Peyer's patch (tissue), 4 donors: ENCODE measurements around the gene MIER2. TPM values are rescaled to one million over a fixed set of nuclear protein-coding genes. Genes with fewer than 3 reads are reported as not detected.

Source experiments
- DNase-seq, 3 donors: peaks; one replicate each; pipeline ENCODE4 v3.0.0-alpha.2; 2017 to 2019
- H3K27ac ChIP-seq, 4 donors: fragments of 200-600 bp; sonication (generic); one replicate each; pipeline ENCODE4 v1.5.1; 2016 to 2019
- H3K27me3 ChIP-seq, 2 donors: fragments of 200-600 bp; sonication (generic); one replicate each; pipeline ENCODE4 v1.5.1; 2019
- H3K36me3 ChIP-seq, 3 donors: fragments of 200-600 bp; sonication (generic); one replicate each; pipeline ENCODE4 v1.5.1; 2016 to 2019
- H3K4me1 ChIP-seq, 4 donors: fragments of 200-600 bp; sonication (generic); one replicate each; pipeline ENCODE4 v1.5.1; 2016 to 2019
- H3K4me3 ChIP-seq, 4 donors: fragments of 200-600 bp; sonication (generic); 1 replicate in 3 of 4; 2 replicates in 1 of 4; pipeline ENCODE4 v1.5.1; 2016 to 2019; ENCODE audit warnings: mild to moderate bottlenecking in 1 of 4
- H3K9me3 ChIP-seq, 4 donors: fragments of 200-600 bp; sonication (generic); one replicate each; pipeline ENCODE4 v1.5.1; 2016 to 2019; ENCODE audit warnings: mild to moderate bottlenecking in 1 of 4
- POLR2A ChIP-seq, 2 donors: fragments of 450-650 bp; IDR thresholded peaks; one replicate each; pipeline ENCODE4 v1.5.1; 2017; ENCODE audit warnings: antibody characterized with exemption in 2 of 2, mild to moderate bottlenecking in 2 of 2, moderate library complexity in 2 of 2
- total RNA-seq, 4 donors: library from RNA; depleted of rRNA; stranded (reverse); fragments of >200 nt; gene quantifications; one replicate each; pipeline ENCODE4 v1.1.0, GENCODE V29; 2016
- TF ChIP-seq, protein P1 (sequence below), 6 experiments: fragments of 450-650 bp in 4 of 6; fragments of 200-600 bp in 2 of 6; sonication (generic) in 1 of 6; IDR thresholded peaks; one replicate each; pipeline ENCODE4 v1.5.1; 2017 to 2019; ENCODE audit warnings: antibody characterized with exemption in 6 of 6, mild to moderate bottlenecking in 3 of 6, moderate library complexity in 1 of 6

MIER2 gene
- total RNA-seq, 4 donors from 2014 or later: 6.0 to 27.3 (median 20.9) TPM

DNA sequence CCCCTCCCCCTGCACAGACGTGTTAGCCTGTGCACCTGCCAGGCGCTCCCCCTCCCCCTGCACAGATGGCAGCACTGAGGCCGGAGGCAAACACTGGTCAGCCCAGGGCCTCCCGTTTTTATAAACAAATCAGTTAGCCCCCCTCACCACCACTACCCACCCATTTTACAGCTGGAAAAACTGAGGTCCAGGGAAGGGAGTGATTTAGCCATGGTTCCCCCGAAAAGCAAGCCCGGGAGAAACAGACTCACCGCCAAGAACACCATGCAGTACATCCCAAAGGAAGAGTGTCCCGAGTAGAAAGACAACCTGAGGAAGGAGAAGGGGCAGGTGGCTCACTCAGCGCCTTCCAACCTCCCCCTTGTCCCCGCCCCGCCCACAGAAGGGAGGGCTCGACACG is 62.1 kb downstream of the MIER2 start:
- TF ChIP-seq POLR2A (IDR thresholded peaks at IDR 0.05): no peak
- TF ChIP-seq, protein P1, sequence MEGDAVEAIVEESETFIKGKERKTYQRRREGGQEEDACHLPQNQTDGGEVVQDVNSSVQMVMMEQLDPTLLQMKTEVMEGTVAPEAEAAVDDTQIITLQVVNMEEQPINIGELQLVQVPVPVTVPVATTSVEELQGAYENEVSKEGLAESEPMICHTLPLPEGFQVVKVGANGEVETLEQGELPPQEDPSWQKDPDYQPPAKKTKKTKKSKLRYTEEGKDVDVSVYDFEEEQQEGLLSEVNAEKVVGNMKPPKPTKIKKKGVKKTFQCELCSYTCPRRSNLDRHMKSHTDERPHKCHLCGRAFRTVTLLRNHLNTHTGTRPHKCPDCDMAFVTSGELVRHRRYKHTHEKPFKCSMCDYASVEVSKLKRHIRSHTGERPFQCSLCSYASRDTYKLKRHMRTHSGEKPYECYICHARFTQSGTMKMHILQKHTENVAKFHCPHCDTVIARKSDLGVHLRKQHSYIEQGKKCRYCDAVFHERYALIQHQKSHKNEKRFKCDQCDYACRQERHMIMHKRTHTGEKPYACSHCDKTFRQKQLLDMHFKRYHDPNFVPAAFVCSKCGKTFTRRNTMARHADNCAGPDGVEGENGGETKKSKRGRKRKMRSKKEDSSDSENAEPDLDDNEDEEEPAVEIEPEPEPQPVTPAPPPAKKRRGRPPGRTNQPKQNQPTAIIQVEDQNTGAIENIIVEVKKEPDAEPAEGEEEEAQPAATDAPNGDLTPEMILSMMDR (IDR thresholded peaks at IDR 0.05): no peak
- H3K4me1 ChIP-seq: no peaks in the 10 kb centered on the region
- DNase-seq: no peak
- no peaks in the 10 kb centered on the region for H3K9me3 ChIP-seq
- no peak overlapping the region for H3K4me3 ChIP-seq
- no peaks in the 10 kb centered on the region for H3K27me3 ChIP-seq
- no peak overlapping the region for H3K27ac ChIP-seq
- peaks cover 0 to 34% (median 0%) of the 10 kb centered on the region in 3 donors for H3K36me3 ChIP-seq

DNA sequence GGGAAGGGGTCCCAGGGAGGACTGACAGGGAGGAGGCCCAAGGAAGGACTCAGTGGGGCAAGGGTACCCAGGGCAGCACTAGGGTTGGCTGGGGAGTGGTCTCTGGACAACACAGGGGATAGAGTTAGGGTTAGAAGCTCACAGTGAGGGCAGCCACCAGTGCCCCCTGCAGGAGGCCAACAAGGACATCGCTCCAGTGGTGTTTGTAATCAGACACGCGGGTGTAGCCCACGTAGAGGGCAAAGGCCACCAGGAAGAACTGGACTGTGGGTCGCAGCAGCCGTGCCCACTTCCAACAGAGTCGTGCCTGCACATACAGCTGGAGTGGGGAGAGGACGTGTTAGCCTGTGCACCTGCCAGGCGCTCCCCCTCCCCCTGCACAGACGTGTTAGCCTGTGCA is 62.6 kb downstream of the MIER2 start:
- DNase-seq: peak in 1 of 3 donors; percentile 32
- Histone ChIP-seq H3K36me3 (peaks cover 0 to 34% (median 0%) of the 10 kb centered on the region in 3 donors), H3K4me1 (no peaks in the 10 kb centered on the region), H3K27me3 (no peaks in the 10 kb centered on the region), H3K4me3 (no peak overlapping the region), H3K9me3 (no peaks in the 10 kb centered on the region), H3K27ac (no peak overlapping the region)
- no peak for TF ChIP-seq POLR2A (IDR thresholded peaks at IDR 0.05)
- TF ChIP-seq, protein P1 (IDR thresholded peaks at IDR 0.05): no peak

GRCh38 chr19:281156-281853 is 63.3 kb downstream of the MIER2 start:
- no peaks in the 10 kb centered on the region for H3K4me1 ChIP-seq
- TF ChIP-seq, protein P1 (IDR thresholded peaks at IDR 0.05): no peak
- TF ChIP-seq POLR2A (IDR thresholded peaks at IDR 0.05): no peak
- peak in 1 of 3 donors; percentile 38 for DNase-seq
- H3K4me3 ChIP-seq: no peak overlapping the region
- peaks cover 0 to 34% (median 0%) of the 10 kb centered on the region in 3 donors for H3K36me3 ChIP-seq
- H3K27ac ChIP-seq: no peak overlapping the region
- H3K27me3 ChIP-seq: no peaks in the 10 kb centered on the region
- no peaks in the 10 kb centered on the region for H3K9me3 ChIP-seq

- Histone ChIP-seq H3K9me3 (no peaks in the 10 kb centered on the region), H3K4me3 (no peak overlapping the region), H3K27me3 (no peaks in the 10 kb centered on the region), H3K36me3 (peaks cover 0 to 28% (median 0%) of the 10 kb centered on the region in 3 donors), H3K27ac (no peak overlapping the region), H3K4me1 (no peaks in the 10 kb centered on the region)
- DNase-seq: no peak
- TF ChIP-seq, protein P1 (IDR thresholded peaks at IDR 0.05): no peak
- no peak for TF ChIP-seq POLR2A (IDR thresholded peaks at IDR 0.05)
These were observed 64.0 kb downstream of the MIER2 start for GRCh38 chr19:280541-281009.

DNA sequence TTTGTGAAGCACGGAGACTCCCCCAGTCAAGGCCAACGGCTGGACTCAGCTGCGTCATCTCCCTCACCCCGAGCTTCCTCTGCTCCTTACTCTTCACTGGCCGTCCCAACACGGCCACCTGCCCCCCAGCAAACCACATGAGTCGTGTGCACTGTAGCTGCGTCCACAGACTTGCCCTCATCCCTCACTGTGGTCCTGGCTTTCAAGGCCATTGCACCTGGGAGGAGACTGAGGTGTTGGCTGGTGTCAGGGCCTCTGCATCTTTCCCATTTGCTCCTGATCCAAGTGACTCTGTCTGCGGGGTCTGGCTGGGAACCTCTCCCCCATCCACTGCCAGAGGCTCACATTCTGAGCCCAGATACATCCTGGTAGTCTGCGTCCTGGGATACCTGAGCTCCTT is 64.9 kb downstream of the MIER2 start:
- no peak overlapping the region for H3K27ac ChIP-seq
- no peak overlapping the region for H3K4me3 ChIP-seq
- no peaks in the 10 kb centered on the region for H3K27me3 ChIP-seq
- no peaks in the 10 kb centered on the region for H3K9me3 ChIP-seq
- H3K4me1 ChIP-seq: no peaks in the 10 kb centered on the region
- TF ChIP-seq, protein P1 (IDR thresholded peaks at IDR 0.05): no peak
- no peak for TF ChIP-seq POLR2A (IDR thresholded peaks at IDR 0.05)
- no peak for DNase-seq
- H3K36me3 ChIP-seq: peaks cover 0 to 28% (median 0%) of the 10 kb centered on the region in 3 donors
